Measurements from ENCODE around the gene FA2H.
"Not testable (repeated sequence)": the region's sequence is repeated elsewhere in the genome, so short reads cannot be mapped to it uniquely, and the experiment has no call there.

The FA2H gene

GRCh38 chr16:74800216-74800871 is 25.7 kb upstream of the FA2H start:
- CTCF ChIA-PET, result no interaction called here
- POLR2A ChIA-PET (ENCODE audit: low non-redundant PET), result no interaction called here
- DNase-seq (ENCODE audit: low spot score), result no peak
- H3K27ac ChIP-seq, result no peak overlapping the region
- TF ChIP-seq CTCF (conservative IDR thresholded peaks at IDR 0.05; ENCODE audit: low read depth), result no peak

GRCh38 chr16:74797414-74797813 is 22.8 kb upstream of the FA2H start:
- POLR2A ChIA-PET (ENCODE audit: low non-redundant PET), result no interaction called here

GRCh38 chr16:74795104-74795503 is 20.5 kb upstream of the FA2H start:
- H3K27ac ChIP-seq, result no peak overlapping the region
- ChIA-PET CTCF (interaction anchor here (0.8 to 0.9 kb wide), 2 partner anchors 21 to 32 kb away, joined by 4 to 5 read pairs; partner anchors contain the start of gene FA2H), POLR2A (ENCODE audit: low non-redundant PET) (no interaction called here)
- TF ChIP-seq CTCF (conservative IDR thresholded peaks at IDR 0.05; ENCODE audit: low read depth), result no peak
- no peak for DNase-seq (ENCODE audit: low spot score)

More at GRCh38 chr16:74797414-74797813, 22.8 kb upstream of the FA2H start:
- TF ChIP-seq CTCF (conservative IDR thresholded peaks at IDR 0.05; ENCODE audit: low read depth), result no peak
- DNase-seq (ENCODE audit: low spot score), result no peak
- H3K27ac ChIP-seq, result no peak overlapping the region
- CTCF ChIA-PET, result no interaction called here

- H3K27ac ChIP-seq, result no peak overlapping the region
- ChIA-PET CTCF (interaction anchor here (0.8 to 0.9 kb wide), 3 partner anchors 14 to 32 kb away, joined by 3 to 5 read pairs (median 4); partner anchors contain the start of gene FA2H), POLR2A (ENCODE audit: low non-redundant PET) (no interaction called here)
- DNase-seq (ENCODE audit: low spot score), result no peak
- TF ChIP-seq CTCF (conservative IDR thresholded peaks at IDR 0.05; ENCODE audit: low read depth), result no peak
These were observed 20.0 kb upstream of the FA2H start for GRCh38 chr16:74794668-74795067.

GRCh38 chr16:74793571-74793970 is 19.0 kb upstream of the FA2H start:
- no peak overlapping the region for H3K27ac ChIP-seq
- no peak for DNase-seq (ENCODE audit: low spot score)
- ChIA-PET CTCF (interaction anchor here (0.6 to 0.9 kb wide), 2 partner anchors 13 to 22 kb away, joined by 3 read pairs; no protein-coding TSS in a partner anchor), POLR2A (ENCODE audit: low non-redundant PET) (no interaction called here)
- TF ChIP-seq CTCF (conservative IDR thresholded peaks at IDR 0.05; ENCODE audit: low read depth), result no peak

GRCh38 chr16:74792225-74792624 is 17.6 kb upstream of the FA2H start:
- TF ChIP-seq CTCF (conservative IDR thresholded peaks at IDR 0.05; ENCODE audit: low read depth), result no peak
- CTCF ChIA-PET, result interaction anchor here (0.6 kb wide), 1 partner anchor 70 kb away, joined by 3 read pairs; no protein-coding TSS in a partner anchor
- H3K27ac ChIP-seq, result no peak overlapping the region
- POLR2A ChIA-PET (ENCODE audit: low non-redundant PET), result no interaction called here
- DNase-seq (ENCODE audit: low spot score), result no peak

- H3K27ac ChIP-seq; CTCF ChIA-PET; POLR2A ChIA-PET (ENCODE audit: low non-redundant PET); DNase-seq (ENCODE audit: low spot score): not testable (repeated sequence)
These were observed 17.1 kb upstream of the FA2H start for GRCh38 chr16:74791749-74792148.
